H1 (cell line): ENCODE results near the gene DYNLT1.

Source experiments
- BCL11A ChIP-seq, 2 experiments: IDR thresholded peaks; one replicate each; pipeline ENCODE4 v1.6.1; 2011; ENCODE audit warnings: low read depth in 2 of 2, low read length in 2 of 2, mild to moderate bottlenecking in 2 of 2
- BRCA1 ChIP-seq: IDR thresholded peaks from 2 replicates; pipeline ENCODE4 v1.6.1; 2012; ENCODE audit warnings: low read depth, low read length, improper control_type of control experiment
- CHD2 ChIP-seq: IDR thresholded peaks from 2 replicates; pipeline ENCODE4 v1.6.1; 2012; ENCODE audit warnings: low read length, improper control_type of control experiment
- EZH2 ChIP-seq: fragments of 200-600 bp; sonication (generic); IDR thresholded peaks from 2 replicates; pipeline ENCODE4 v1.7.1; 2012; ENCODE audit warnings: low read depth, mild to moderate bottlenecking, moderate library complexity, low read length, inconsistent platforms; ENCODE audit not compliant: severe bottlenecking
- NRF1 ChIP-seq: IDR thresholded peaks from 2 replicates; pipeline ENCODE4 v1.6.1; 2011; ENCODE audit warnings: mild to moderate bottlenecking, low read depth, low read length, improper control_type of control experiment
- POLR2A ChIP-seq, 2 experiments: IDR thresholded peaks; 1 replicate in 1 of 2; 2 replicates in 1 of 2; pipeline ENCODE4 v1.6.1; 2011; ENCODE audit warnings: low read depth in 2 of 2, low read length in 2 of 2, mild to moderate bottlenecking in 2 of 2; ENCODE audit errors: control extremely low read depth in 1 of 2
- POLR2AphosphoS5 ChIP-seq: IDR thresholded peaks from 2 replicates; pipeline ENCODE4 v1.6.1; 2011; ENCODE audit warnings: low read depth, low read length
- SRF ChIP-seq: IDR thresholded peaks from 2 replicates; pipeline ENCODE4 v1.6.1; 2011; ENCODE audit warnings: mild to moderate bottlenecking, low read depth, low read length, moderate library complexity
- TAF1 ChIP-seq: IDR thresholded peaks from 2 replicates; pipeline ENCODE4 v1.6.1; 2011; ENCODE audit warnings: mild to moderate bottlenecking, low read depth, low read length
- TBP ChIP-seq: IDR thresholded peaks from 2 replicates; pipeline ENCODE4 v1.6.1; 2011; ENCODE audit warnings: low read depth, low read length, improper control_type of control experiment
- TF ChIP-seq, protein P1 (sequence below): IDR thresholded peaks from 2 replicates; pipeline ENCODE4 v1.6.1; 2012; ENCODE audit warnings: inconsistent platforms
- TF ChIP-seq, protein P2 (sequence below), 3 experiments: IDR thresholded peaks; 1 replicate in 2 of 3; 2 replicates in 1 of 3; pipeline versions ENCODE4 v1.5.1 to v1.6.1; 2011; ENCODE audit warnings: low read length in 3 of 3, mild to moderate bottlenecking in 3 of 3, inconsistent platforms in 2 of 3, low read depth in 1 of 3, moderate library complexity in 1 of 3; ENCODE audit not compliant: insufficient read depth in 1 of 3; ENCODE audit errors: control extremely low read depth in 1 of 3
- TF ChIP-seq, protein P3 (sequence below): IDR thresholded peaks from 2 replicates; pipeline ENCODE4 v1.6.1; 2011; ENCODE audit warnings: low read depth, mild to moderate bottlenecking, low read length; ENCODE audit not compliant: insufficient read depth

DNA sequence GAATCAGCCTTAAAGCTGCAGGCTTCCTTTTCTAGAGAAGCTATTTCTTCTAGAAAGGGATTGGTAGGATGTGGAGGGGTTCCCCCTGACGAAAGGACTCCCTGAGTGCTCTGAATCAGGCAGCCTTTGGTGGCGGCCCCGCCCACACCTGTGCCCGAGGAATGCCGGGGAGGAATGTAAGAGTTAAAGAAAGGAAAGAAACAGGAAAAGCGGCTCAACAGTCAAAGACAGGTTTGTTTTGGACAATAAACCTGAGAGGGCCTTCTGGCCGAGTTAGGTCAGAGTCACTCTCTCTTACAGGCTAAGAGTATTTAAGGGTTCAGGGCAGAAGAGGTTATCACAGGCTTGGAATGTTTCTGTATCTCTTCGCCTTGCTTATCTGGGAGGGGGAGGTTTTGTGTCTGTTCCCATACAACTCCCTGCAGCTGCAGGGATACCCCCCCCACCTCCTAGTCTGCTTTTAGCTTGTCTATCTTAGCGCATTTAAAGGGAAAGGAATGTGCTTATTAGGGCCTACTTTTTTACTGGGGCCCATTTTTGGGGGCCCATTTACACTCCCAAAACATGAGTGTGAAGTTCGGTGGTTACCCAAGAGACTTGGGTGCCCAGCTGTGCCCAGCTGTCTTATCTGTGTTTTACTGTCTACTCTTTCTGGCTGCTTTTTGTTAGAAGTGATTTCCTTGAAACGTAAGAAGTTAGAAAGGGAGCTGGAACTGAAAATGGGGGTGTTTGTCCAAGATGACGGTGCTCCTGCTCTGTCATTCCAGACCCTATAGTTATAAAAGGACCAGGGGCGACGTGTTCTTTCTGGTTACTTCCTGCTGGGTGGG is 32.8 kb downstream of the DYNLT1 start:
- TF ChIP-seq BRCA1 (no peak), POLR2A (IDR thresholded peaks at IDR 0.05; ENCODE audit: control extremely low read depth in 1 of 2, low read depth in 2 of 2, low read length in 2 of 2) (peak in 1 of 2 experiments; percentile 37; a peak in 1 of 3 replicates), NRF1 (no peak), EZH2 (no peak), POLR2AphosphoS5 (no peak), TBP (peak; percentile 38; the same call in 1 of the 2 replicates), BCL11A (IDR thresholded peaks at IDR 0.05; ENCODE audit: low read depth in 2 of 2, low read length in 2 of 2) (no peak), TAF1 (no peak), SRF (no peak), CHD2 (no peak)
- TF ChIP-seq, protein P1, sequence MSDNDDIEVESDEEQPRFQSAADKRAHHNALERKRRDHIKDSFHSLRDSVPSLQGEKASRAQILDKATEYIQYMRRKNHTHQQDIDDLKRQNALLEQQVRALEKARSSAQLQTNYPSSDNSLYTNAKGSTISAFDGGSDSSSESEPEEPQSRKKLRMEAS = no peak
- TF ChIP-seq, protein P2, sequence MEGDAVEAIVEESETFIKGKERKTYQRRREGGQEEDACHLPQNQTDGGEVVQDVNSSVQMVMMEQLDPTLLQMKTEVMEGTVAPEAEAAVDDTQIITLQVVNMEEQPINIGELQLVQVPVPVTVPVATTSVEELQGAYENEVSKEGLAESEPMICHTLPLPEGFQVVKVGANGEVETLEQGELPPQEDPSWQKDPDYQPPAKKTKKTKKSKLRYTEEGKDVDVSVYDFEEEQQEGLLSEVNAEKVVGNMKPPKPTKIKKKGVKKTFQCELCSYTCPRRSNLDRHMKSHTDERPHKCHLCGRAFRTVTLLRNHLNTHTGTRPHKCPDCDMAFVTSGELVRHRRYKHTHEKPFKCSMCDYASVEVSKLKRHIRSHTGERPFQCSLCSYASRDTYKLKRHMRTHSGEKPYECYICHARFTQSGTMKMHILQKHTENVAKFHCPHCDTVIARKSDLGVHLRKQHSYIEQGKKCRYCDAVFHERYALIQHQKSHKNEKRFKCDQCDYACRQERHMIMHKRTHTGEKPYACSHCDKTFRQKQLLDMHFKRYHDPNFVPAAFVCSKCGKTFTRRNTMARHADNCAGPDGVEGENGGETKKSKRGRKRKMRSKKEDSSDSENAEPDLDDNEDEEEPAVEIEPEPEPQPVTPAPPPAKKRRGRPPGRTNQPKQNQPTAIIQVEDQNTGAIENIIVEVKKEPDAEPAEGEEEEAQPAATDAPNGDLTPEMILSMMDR (IDR thresholded peaks at IDR 0.05; ENCODE audit: control extremely low read depth in 1 of 3, insufficient read depth in 1 of 3, low read depth in 1 of 3, low read length in 3 of 3) = no peak
- TF ChIP-seq, protein P3, sequence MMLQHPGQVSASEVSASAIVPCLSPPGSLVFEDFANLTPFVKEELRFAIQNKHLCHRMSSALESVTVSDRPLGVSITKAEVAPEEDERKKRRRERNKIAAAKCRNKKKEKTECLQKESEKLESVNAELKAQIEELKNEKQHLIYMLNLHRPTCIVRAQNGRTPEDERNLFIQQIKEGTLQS = no peak
